Adipocyte (in vitro differentiated cells): ENCODE data around the gene TEX28.
"Not testable (repeated sequence)": the region's sequence is repeated elsewhere in the genome, so short reads cannot be mapped to it uniquely, and the experiment has no call there.

Source experiments
- DNase-seq: peaks from one replicate; pipeline ENCODE4 v3.0.0-alpha.2; 2015; ENCODE audit warnings: low read depth
- H3K27me3 ChIP-seq: replicated peaks from 2 replicates; pipeline ENCODE4 v1.7.0; 2013; ENCODE audit warnings: mild to moderate bottlenecking, low read length, moderate library complexity; ENCODE audit not compliant: control insufficient read depth, insufficient read depth
- H3K36me3 ChIP-seq: 2 replicates; pipeline ENCODE4 v1.7.0; 2013; ENCODE audit warnings: low read length, mild to moderate bottlenecking, moderate library complexity; ENCODE audit not compliant: control insufficient read depth, insufficient read depth, severe bottlenecking
- H3K4me1 ChIP-seq: 2 replicates; pipeline ENCODE4 v1.7.0; 2013; ENCODE audit warnings: mild to moderate bottlenecking, low read length, moderate library complexity; ENCODE audit not compliant: control insufficient read depth, insufficient read depth
- H3K4me3 ChIP-seq: 2 replicates; pipeline ENCODE4 v1.7.0; 2013; ENCODE audit warnings: mild to moderate bottlenecking, low read length, moderate library complexity
- H3K9ac ChIP-seq: 2 replicates; pipeline ENCODE4 v1.7.0; 2013; ENCODE audit warnings: mild to moderate bottlenecking, low read length, moderate library complexity
- H3K9me3 ChIP-seq: 2 replicates; pipeline ENCODE4 v1.7.0; 2013; ENCODE audit warnings: mild to moderate bottlenecking, low read length, moderate library complexity; ENCODE audit not compliant: control insufficient read depth

TEX28 gene

GRCh38 chrX:154294791-154295574, at the start of gene TEX28:
Gene TEX28 (minus strand): TSS chrX:154295124. CDS start chrX:154292117, 3,007 bp downstream.
- no peak for DNase-seq
- H3K9me3 ChIP-seq = no peaks in the 10 kb centered on the region

GRCh38 chrX:154343620-154344019, 48.7 kb upstream of the TEX28 start:
- not testable (repeated sequence) for DNase-seq, H3K36me3 ChIP-seq, H3K9me3 ChIP-seq

More at GRCh38 chrX:154294791-154295574, at the start of gene TEX28:
- Histone ChIP-seq H3K4me3 (no peak within 1 kb of the TSS), H3K27me3 (peaks cover 9% of the 10 kb centered on the region), H3K36me3 (no peaks in the 10 kb centered on the region), H3K9ac (no peak within 1 kb of the TSS), H3K4me1 (no peaks in the 10 kb centered on the region)

GRCh38 chrX:154343063-154343462, 48.1 kb upstream of the TEX28 start:
- not testable (repeated sequence) for H3K9ac ChIP-seq, H3K4me3 ChIP-seq, H3K27me3 ChIP-seq, H3K36me3 ChIP-seq, H3K9me3 ChIP-seq, DNase-seq, H3K4me1 ChIP-seq

More at GRCh38 chrX:154343620-154344019, 48.7 kb upstream of the TEX28 start:
- H3K4me3 ChIP-seq, H3K27me3 ChIP-seq, H3K4me1 ChIP-seq, H3K9ac ChIP-seq: not testable (repeated sequence)

GRCh38 chrX:154341399-154342298, 46.7 kb upstream of the TEX28 start:
- not testable (repeated sequence) for H3K36me3 ChIP-seq, DNase-seq, H3K9me3 ChIP-seq, H3K27me3 ChIP-seq, H3K4me3 ChIP-seq, H3K9ac ChIP-seq, H3K4me1 ChIP-seq

GRCh38 chrX:154334496-154334895, 39.6 kb upstream of the TEX28 start:
- Histone ChIP-seq H3K4me1 (no peaks in the 10 kb centered on the region), H3K9me3 (no peaks in the 10 kb centered on the region), H3K9ac (no peak overlapping the region), H3K4me3 (no peak overlapping the region), H3K27me3 (peaks cover 29% of the 10 kb centered on the region), H3K36me3 (no peaks in the 10 kb centered on the region)
- no peak for DNase-seq

- Histone ChIP-seq H3K4me1 (no peaks in the 10 kb centered on the region), H3K27me3 (peaks cover 34% of the 10 kb centered on the region), H3K9ac (no peak overlapping the region), H3K36me3 (no peaks in the 10 kb centered on the region), H3K4me3 (no peak overlapping the region), H3K9me3 (no peaks in the 10 kb centered on the region)
- no peak for DNase-seq
These were observed 38.9 kb upstream of the TEX28 start for GRCh38 chrX:154333837-154334271.

- Histone ChIP-seq H3K4me1 (no peaks in the 10 kb centered on the region), H3K9ac (no peak overlapping the region), H3K27me3 (peaks cover 34% of the 10 kb centered on the region), H3K36me3 (no peaks in the 10 kb centered on the region), H3K4me3 (no peak overlapping the region), H3K9me3 (no peaks in the 10 kb centered on the region)
- DNase-seq = no peak
These were observed 38.2 kb upstream of the TEX28 start for GRCh38 chrX:154333116-154333515.

GRCh38 chrX:154332561-154332960, 37.6 kb upstream of the TEX28 start:
- Histone ChIP-seq H3K4me3 (no peak overlapping the region), H3K27me3 (peaks cover 39% of the 10 kb centered on the region), H3K36me3 (no peaks in the 10 kb centered on the region), H3K4me1 (peaks cover 4% of the 10 kb centered on the region), H3K9me3 (no peaks in the 10 kb centered on the region), H3K9ac (no peak overlapping the region)
- DNase-seq = no peak

- Histone ChIP-seq H3K4me1 (peaks cover 12% of the 10 kb centered on the region), H3K9ac (no peak overlapping the region), H3K36me3 (no peaks in the 10 kb centered on the region), H3K9me3 (no peaks in the 10 kb centered on the region), H3K27me3 (peaks cover 58% of the 10 kb centered on the region), H3K4me3 (no peak overlapping the region)
- DNase-seq = no peak
These were observed 34.4 kb upstream of the TEX28 start for GRCh38 chrX:154329294-154329693.

GRCh38 chrX:154328646-154329045, 33.7 kb upstream of the TEX28 start:
- Histone ChIP-seq H3K4me1 (peaks cover 12% of the 10 kb centered on the region), H3K27me3 (peaks cover 59% of the 10 kb centered on the region), H3K36me3 (no peaks in the 10 kb centered on the region), H3K9me3 (no peaks in the 10 kb centered on the region), H3K9ac (no peak overlapping the region), H3K4me3 (no peak overlapping the region)
- no peak for DNase-seq

- H3K4me3 ChIP-seq = no peak overlapping the region
These were observed 32.3 kb upstream of the TEX28 start for GRCh38 chrX:154327038-154327820.

More at GRCh38 chrX:154327038-154327820, 32.3 kb upstream of the TEX28 start:
- no peak overlapping the region for H3K9ac ChIP-seq
- DNase-seq = peak; percentile 52
- H3K4me1 ChIP-seq = peaks cover 12% of the 10 kb centered on the region
- no peaks in the 10 kb centered on the region for H3K9me3 ChIP-seq
- H3K27me3 ChIP-seq = peaks cover 62% of the 10 kb centered on the region
- no peaks in the 10 kb centered on the region for H3K36me3 ChIP-seq
